HG03571 (cell line): ENCODE measurements around the gene KLF13.

ENCODE experiments used
- ATAC-seq: cut with Tn5 transposase; IDR thresholded peaks from one replicate; pipeline ENCODE4 v1.9.1; 2021; ENCODE audit not compliant: unreplicated experiment

Gene KLF13

GRCh38 chr15:31314380-31314779 lies 12.3 kb upstream of the KLF13 start:
- ATAC-seq, result no peak

GRCh38 chr15:31316135-31316795 lies 10.4 kb upstream of the KLF13 start:
- no peak for ATAC-seq

GRCh38 chr15:31317017-31317416 lies 9.6 kb upstream of the KLF13 start:
- ATAC-seq, result no peak

GRCh38 chr15:31317421-31318327 lies 9.0 kb upstream of the KLF13 start:
- ATAC-seq, result no peak

- ATAC-seq, result no peak
Measured at GRCh38 chr15:31318429-31318828, 8.2 kb upstream of the KLF13 start.

- no peak for ATAC-seq
Measured at GRCh38 chr15:31320022-31320421, 6.6 kb upstream of the KLF13 start.

GRCh38 chr15:31321418-31321817 lies 5.2 kb upstream of the KLF13 start:
- no peak for ATAC-seq

GRCh38 chr15:31322504-31322903 lies 4.1 kb upstream of the KLF13 start:
- ATAC-seq, result no peak

- no peak for ATAC-seq
Measured at GRCh38 chr15:31323627-31324026, 3.0 kb upstream of the KLF13 start.

GRCh38 chr15:31324186-31324585 lies 2.4 kb upstream of the KLF13 start:
- no peak for ATAC-seq

- ATAC-seq, result no peak
Measured at GRCh38 chr15:31324806-31325594, 1.6 kb upstream of the KLF13 start.

- no peak for ATAC-seq
Measured at GRCh38 chr15:31325595-31326155, 960 bp upstream of the KLF13 start.

- ATAC-seq, result peak; percentile 16
Measured at GRCh38 chr15:31326875-31327668, 437 bp downstream of the KLF13 start.

GRCh38 chr15:31327669-31328427 lies 1.2 kb downstream of the KLF13 start:
- ATAC-seq, result no peak

- no peak for ATAC-seq
Measured at GRCh38 chr15:31328428-31328968, 1.9 kb downstream of the KLF13 start.

- no peak for ATAC-seq
Measured at GRCh38 chr15:31328969-31329639, 2.5 kb downstream of the KLF13 start.

- no peak for ATAC-seq
Measured at GRCh38 chr15:31329640-31330010, 3.0 kb downstream of the KLF13 start.

GRCh38 chr15:31330111-31330785 lies 3.6 kb downstream of the KLF13 start:
- ATAC-seq, result no peak
